ENCODE results near the gene FGD5.

DNA sequence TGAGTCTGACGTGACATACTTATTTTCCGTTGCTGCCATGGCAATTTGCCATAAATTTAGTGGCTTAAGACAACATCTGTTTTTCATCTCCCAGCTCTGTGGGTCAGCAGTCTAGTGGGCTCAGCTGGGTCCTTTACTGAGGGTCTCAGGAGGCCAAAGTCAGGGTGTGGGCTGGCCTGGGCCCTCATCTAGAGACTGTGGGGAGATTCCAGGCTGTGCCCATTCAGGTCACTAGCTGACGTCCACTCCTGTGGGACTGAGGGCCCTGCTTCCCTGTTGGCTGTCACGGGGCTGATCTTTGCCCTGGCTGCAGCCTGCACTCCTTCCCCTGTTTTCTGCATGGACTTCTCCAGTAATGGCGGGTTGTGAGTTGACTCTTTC, 19.1 kb downstream of the FGD5 start:
- TF ChIP-seq CTCF (IDR thresholded peaks at IDR 0.05; ENCODE audit: low read length), result no peak
- no peak for TF ChIP-seq EZH2 (optimal IDR thresholded peaks at IDR 0.05; ENCODE audit: low read depth, low read length)
- TF ChIP-seq EZH2phosphoT487 (IDR thresholded peaks at IDR 0.05; ENCODE audit: low read length), result no peak
